NCI-H69 (cell line): Measurements from ENCODE around the gene CR1.
A peak's percentile ranks its signal among the peaks of the same experiment; 100 is the strongest.
"Not testable (repeated sequence)": the region's sequence is repeated elsewhere in the genome, so short reads cannot be mapped to it uniquely, and the experiment has no call there.

Source experiments
- DNase-seq: peaks from one replicate; lab custom pipeline; 2025; lab: John Stamatoyannopoulos, UW

The CR1 gene

GRCh38 chr1:207644852-207645634 is 149.1 kb downstream of the CR1 start, which contains the start of gene CR1L:
Gene CR1L, plus strand, starts transcription at chr1:207645133. Its CDS starts 101 bp downstream, at chr1:207645234.
- DNase-seq, result peak; percentile 85

DNA sequence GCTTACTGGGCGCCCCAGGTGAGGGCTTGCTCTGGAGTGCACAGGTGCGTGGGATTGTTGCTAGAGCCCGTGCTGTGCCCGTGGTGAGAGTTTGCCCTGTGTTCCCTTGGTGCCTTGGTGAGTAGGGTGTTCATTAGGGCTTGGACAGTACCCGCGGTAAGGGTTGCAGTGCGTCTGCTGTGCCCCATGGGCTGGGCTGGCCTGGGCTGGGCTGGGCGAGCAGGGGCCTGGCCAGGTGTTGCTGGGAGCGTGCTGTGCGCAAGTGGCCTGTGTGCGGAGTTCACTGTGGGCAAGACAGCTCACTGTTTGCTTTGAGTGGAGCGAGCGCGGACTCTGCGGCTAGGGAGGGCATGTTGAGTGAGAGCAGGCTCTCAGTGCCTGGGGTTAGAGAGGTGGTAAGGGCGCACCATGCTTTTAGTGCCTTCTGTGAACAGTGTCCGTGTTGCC is 149.7 kb downstream of the CR1 start:
- DNase-seq, result peak; percentile 47

- no peak for DNase-seq
Measured at GRCh38 chr1:207646171-207646570, 150.2 kb downstream of the CR1 start.

DNA sequence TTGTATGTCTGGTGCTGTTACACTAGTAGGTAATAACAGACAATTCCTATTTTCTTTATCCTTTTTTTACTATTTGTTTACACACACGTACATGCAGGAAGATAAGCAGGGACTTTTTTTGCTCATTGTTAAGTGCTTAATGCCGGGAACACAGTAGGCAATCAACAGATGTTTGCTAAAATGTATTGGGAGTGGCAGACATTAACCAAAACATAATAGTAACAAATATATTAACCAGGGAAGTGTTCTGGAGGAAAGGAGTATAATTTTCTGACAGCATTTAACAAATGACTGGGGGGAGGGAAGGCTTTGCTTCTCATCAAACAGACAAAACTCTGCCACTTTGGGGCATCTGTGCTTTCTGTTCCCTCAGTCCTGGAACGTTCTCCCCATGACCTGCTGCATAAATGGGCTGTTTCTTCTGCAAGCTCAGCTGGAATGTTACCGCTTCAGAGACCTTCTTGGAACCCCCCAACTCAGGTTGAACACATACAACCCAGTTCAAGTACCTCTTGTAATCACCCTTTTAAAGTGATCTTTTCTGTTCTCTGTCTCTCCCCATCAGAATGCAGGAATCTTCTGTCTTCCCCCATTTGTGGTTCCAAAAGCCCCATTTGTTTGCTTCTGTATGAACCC is 151.1 kb downstream of the CR1 start:
- DNase-seq, result peak; percentile 8

- no peak for DNase-seq
Measured at GRCh38 chr1:207647671-207648333, 151.8 kb downstream of the CR1 start.

DNA sequence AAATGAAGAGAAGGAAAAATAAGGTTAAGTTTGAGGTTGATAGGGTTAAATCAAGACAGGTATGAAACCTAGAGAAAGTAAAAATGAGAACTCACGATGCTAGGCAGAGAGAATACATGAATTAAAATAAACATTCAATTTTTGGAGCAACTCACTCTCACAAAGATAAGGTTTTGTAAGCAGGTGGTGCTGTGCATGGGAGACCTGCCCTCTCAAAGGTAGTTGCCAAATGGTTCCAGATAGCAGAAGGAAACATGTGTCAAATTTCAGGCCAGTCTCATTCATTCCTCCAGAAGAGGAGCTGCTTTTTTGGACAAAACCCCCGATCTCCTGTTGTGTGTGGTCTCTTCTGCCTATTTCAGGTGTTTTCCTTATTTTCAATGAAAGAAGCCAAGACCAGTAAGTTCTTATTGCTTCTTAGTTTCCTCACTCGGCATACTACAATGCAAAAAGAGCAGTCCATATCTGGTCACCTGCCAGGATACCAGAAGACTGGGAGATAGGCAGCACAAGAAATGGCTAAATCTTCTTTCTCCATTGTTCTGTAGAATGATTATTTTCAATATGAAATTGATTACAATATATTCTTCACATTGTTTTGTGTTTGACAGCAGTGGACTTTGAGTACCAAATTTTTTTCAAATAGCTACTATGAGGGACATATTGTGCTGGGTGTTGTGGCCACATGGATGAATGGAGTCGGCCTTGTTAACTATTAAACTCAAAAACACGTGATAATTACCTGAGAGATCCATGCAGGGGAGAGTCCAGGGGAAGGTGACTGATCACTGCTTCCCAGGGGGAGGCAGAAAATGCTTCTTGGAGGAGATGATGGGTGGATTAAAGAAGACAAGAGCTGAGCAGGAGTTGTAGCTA is 152.6 kb downstream of the CR1 start:
- DNase-seq, result no peak

DNA sequence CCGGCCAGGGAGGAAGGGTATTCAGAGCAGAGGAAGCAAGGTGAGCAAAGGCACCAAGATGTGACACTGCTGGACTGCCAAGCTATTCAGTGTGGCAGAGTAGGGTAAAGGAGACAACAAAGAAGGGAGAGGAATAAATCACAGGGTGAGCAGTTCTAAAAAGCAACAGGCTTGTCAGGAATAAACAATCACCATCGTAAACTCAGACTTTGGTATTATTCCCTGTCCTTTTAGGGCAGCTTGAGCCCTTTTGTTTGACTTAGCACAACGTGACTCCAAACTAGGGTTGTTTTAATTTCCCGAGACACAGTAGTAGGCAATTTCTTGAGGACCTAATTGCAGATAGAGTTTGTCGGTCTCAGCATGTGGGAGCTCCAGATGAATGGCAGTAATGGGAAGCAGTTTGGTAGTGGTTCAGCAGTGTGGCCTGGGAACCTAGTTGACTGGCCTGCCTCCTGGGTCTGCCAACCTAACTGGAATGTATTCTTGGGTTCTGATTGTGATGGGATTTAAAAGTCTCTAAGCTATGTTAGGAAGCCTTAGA is 153.3 kb downstream of the CR1 start:
- DNase-seq, result peak; percentile 57

GRCh38 chr1:207649865-207650580 is 154.1 kb downstream of the CR1 start:
- DNase-seq, result no peak

DNA sequence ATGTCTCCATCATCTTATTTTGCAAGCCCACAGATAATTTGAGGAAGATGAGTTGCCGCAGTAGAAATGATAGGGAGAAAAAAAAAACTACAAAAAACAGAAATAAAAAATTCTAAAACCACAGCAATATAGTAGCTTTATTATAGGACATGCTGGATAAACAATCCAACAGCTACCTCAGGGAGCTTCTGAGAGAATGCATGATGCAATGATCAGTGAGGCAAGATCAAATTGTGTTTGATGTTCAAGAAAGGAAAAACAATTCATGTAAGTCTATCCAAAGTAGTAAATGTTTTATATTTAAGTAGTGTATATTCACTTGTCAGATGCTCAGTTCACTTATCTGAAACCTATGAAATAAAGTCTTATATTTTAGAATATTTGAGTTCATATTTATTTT is 155.6 kb downstream of the CR1 start:
- DNase-seq, result no peak

- DNase-seq, result no peak
Measured at GRCh38 chr1:207654320-207654719, 158.4 kb downstream of the CR1 start.

- DNase-seq, result no peak
Measured at GRCh38 chr1:207658408-207658807, 162.5 kb downstream of the CR1 start.

- no peak for DNase-seq
Measured at GRCh38 chr1:207658904-207659485, 163.0 kb downstream of the CR1 start.

DNA sequence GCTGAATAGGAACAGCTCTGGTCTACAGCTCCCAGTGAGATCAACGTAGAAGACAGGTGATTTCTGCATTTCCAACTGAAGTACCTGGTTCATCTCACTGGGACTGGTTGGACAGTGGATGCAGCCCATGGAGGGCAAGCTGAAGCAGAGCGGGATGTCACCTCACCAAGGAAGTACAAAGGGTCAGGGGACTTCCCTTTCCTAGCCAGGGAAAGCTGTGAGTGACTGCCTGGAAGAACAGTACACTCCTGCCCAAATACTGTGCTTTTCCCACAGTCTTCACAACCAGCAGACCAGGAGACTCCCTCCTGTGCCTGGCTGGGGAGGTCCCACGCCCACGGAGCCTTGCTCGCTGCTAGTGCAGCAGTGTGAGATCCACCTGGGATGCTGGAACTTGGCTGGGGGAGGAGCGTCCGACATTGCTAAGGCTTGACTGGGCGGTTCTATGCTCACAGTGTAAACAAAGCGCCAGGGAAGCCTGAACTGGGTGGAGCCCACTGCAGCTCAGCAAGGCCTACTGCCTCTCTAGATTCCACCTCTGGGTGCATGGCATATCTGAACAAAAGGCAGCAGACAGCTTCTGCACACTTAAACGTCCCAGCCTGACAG is 163.7 kb downstream of the CR1 start:
- DNase-seq, result peak; percentile 8

GRCh38 chr1:207661420-207661819 is 165.5 kb downstream of the CR1 start:
- not testable (repeated sequence) for DNase-seq

GRCh38 chr1:207666342-207666741 is 170.4 kb downstream of the CR1 start:
- no peak for DNase-seq

GRCh38 chr1:207669528-207670009 is 173.6 kb downstream of the CR1 start:
- peak; percentile 10 for DNase-seq

GRCh38 chr1:207670192-207670591 is 174.2 kb downstream of the CR1 start:
- no peak for DNase-seq

DNA sequence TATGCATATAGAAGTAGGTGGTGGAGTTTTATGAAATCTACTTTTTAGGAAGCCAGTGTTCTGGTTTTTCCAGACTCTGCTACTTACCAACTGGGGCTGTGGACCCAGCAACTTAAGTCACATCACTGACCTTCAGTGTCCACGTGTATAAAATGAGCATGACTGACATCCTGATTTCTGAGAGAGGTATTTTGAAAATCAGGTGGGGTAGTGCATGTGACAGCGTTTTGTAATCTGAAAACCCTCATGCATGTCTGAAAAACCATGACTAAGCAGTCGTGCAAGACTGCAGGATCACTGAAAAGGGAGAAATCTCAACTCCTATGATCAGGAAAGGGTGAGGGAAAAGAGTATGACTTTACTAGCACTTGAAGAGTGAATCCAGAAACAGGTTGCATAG is 175.0 kb downstream of the CR1 start:
- DNase-seq, result no peak

DNA sequence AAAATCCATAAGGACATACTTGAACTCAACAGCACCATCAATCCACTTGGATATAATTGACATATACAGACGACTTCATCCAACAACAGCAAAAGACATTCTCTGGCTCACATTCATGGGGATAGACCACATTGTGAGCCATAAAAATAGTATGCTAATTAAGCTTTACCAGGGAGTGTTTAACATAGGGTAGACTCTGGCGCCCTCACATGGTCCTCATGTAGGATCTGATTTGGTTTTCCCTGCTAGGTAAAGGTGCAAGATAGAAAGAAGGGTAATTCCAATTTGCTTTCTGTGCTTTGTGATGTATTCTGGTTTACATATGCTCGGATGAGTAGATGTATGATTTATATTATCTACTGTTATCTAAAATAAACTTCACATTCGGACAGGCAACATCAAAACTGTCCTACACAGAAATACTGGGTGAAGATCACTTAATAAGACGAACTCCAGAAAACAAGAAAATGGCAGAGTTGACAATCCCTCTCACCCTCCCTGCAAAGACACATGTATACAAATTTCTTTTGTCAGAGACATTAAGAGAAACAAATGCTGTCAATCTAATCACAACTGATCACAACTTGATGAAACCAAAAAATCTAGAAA is 176.7 kb downstream of the CR1 start:
- peak; percentile 56 for DNase-seq

DNA sequence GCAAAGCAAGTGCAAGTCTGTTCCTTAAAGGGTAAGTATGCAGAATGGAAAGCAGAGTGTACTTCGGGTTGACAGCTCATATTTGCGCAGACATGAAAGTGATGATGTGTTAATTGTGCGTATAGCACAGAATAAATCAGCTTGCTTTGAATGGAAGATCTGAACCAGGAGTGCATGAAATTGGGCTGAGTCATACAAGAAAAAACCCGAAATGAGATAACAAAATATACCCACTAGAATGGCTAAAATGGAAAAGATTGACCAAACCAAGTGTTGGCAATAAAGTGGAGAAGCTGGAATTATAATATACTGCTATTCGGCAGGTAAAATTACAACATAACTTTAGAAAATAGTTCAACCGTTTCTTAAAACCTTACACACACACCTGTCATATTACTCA is 177.4 kb downstream of the CR1 start:
- DNase-seq, result peak; percentile 2
